HG03097 (cell line): ENCODE results near the gene SHISA8.

ENCODE experiments used
- ATAC-seq: cut with Tn5 transposase; IDR thresholded peaks from one replicate; pipeline ENCODE4 v1.9.1; 2021; ENCODE audit not compliant: unreplicated experiment, low FRiP score

Gene SHISA8

GRCh38 chr22:41862530-41863266 lies 52.2 kb downstream of the SHISA8 start:
- peak; percentile 44 for ATAC-seq

GRCh38 chr22:41862160-41862529 lies 52.7 kb downstream of the SHISA8 start:
- ATAC-seq, result no peak
